Psoas muscle (tissue), 8 donors: Measurements from ENCODE around the gene EXOC3L4. TPM values are rescaled to one million over a fixed set of nuclear protein-coding genes. Genes with fewer than 3 reads are reported as not detected.
"Not testable (repeated sequence)": the region's sequence is repeated elsewhere in the genome, so short reads cannot be mapped to it uniquely, and the experiment has no call there.

Experiments
- ATAC-seq, 4 donors: fragments of 200-7000 bp; cut with Tn5 transposase; one replicate each; pipeline ENCODE4 v1.9.1; 2020; ENCODE audit warnings: moderate library complexity in 3 of 4, mild to moderate bottlenecking in 2 of 4
- DNase-seq, 2 donors: peaks; one replicate each; pipeline ENCODE4 v3.0.0-alpha.2; 2020
- H3K27ac ChIP-seq: fragments of 200-600 bp; one replicate; pipeline ENCODE4 v1.8.0; 2022
- H3K27me3 ChIP-seq, 3 donors: fragments of 200-600 bp in 1 of 3; one replicate each; pipeline versions ENCODE4 v1.6.1 to v1.8.0; 2013 to 2022; ENCODE audit warnings: low read length in 2 of 3, mild to moderate bottlenecking in 2 of 3, moderate library complexity in 1 of 3; ENCODE audit not compliant: insufficient read depth in 3 of 3
- H3K36me3 ChIP-seq, 2 donors: fragments of 200-600 bp in 1 of 2; one replicate each; pipeline versions ENCODE4 v1.6.1 to v1.8.0; 2013 to 2022; ENCODE audit warnings: low read depth in 1 of 2, mild to moderate bottlenecking in 1 of 2, moderate library complexity in 1 of 2; ENCODE audit not compliant: insufficient read depth in 1 of 2
- H3K4me1 ChIP-seq: fragments of 200-600 bp; one replicate; pipeline ENCODE4 v1.8.0; 2022
- H3K4me3 ChIP-seq: fragments of 200-600 bp; one replicate; pipeline ENCODE4 v1.8.0; 2022; ENCODE audit warnings: mild to moderate bottlenecking
- H3K9me3 ChIP-seq: fragments of 200-600 bp; one replicate; pipeline ENCODE4 v1.8.0; 2022
- CTCF ChIP-seq: fragments of 200-600 bp; IDR thresholded peaks from one replicate; pipeline ENCODE4 v1.8.0; 2022; ENCODE audit warnings: antibody characterized with exemption
- WGBS, 3 donors: extraction: QIAGEN DNeasy Blood & Tissue Kit; methylation state at CpG; one replicate each; pipeline versions ENCODE4 v1.1.6 to v1.1.7; 2013; 5-methylcytosine and 5-hydroxymethylcytosine counted together
- intact Hi-C, 2 donors: fragments of 100-400 bp; cut with DNase I; formaldehyde crosslinking; loops; one replicate each; pipeline versions ENCODE4 v1.11.0 to v1.14.2; 2022
- polyA plus RNA-seq, 3 donors: library from polyadenylated mRNA; stranded (reverse); fragments of 200-250 nt; gene quantifications; one replicate each; pipeline ENCODE4 v1.2.3, GENCODE V29; 2013
- total RNA-seq, 4 donors: library from RNA; stranded (reverse); fragmentation: NEBNext Ultra II Directional in 2 of 4; extraction: Animal tissue kit (Norgen Biotek cat#: 25700) in 2 of 4; gene quantifications; one replicate each; pipeline versions ENCODE4 v1.2.1 to v1.2.4, GENCODE V29; 2021 to 2023
- donor health status: healthy with polysubstance abuse.
- donor health status: DM: no; HTN: no; CAD: no; lungs with moderate emphysema.
- donor health status: Bipolar disorder and iron deficiency.
- donor health status: healthy.
- donor health status: DM: yes; HTN: yes; CAD: no.
- donor health status: DM: no; HTN: no; CAD: no.
- donor health status: DM: no; HTN: no; CAD: no.
- donor health status: DM: yes; HTN: yes; CAD: no.

The EXOC3L4 gene
- total and polyA plus RNA-seq, 7 donors = 0.12 to 0.33 (median 0.27) TPM; not detected in 3

DNA sequence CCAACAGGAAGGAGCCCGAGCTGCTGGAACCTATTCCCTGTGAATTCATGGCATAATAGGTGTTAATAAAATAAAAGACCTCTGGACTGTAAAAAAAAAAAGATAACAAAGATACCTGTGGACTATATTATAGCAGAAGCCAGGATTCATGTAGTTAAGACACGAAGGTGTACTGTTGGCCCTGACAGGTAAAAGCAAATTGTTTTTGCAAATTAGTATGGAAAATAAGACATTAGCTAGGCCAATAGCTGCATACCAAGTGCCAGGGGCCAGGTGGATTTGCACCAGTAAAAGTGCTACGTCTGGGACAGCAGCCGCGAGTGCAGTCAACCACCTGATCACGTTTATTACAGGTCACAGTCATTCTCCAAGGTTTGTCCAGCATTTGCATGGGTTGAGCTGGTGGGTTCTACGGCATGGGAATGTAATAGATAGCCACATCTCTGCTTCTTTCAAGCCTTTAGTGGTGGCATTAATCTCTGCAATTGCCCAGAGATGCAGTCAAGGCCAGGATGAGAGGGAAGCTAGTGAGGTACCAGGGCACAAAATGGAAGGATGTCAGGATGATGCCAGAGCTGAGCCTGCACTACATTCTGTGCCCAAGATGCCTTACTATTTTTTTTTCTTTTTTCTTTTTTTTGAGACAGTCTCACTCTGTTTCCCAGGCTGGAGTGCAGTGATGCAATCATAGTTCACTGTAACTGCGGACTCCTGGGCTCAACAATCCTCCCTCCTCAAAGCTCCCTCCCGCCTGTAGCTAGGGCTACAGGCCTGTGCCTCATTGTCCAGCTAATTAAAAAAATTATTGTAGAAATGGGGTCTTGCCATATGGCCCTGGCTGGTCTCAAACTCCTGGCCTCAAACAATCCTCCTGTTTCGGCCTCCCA lies 55.1 kb downstream of the EXOC3L4 start:
- Histone ChIP-seq H3K27ac (no peak overlapping the region), H3K4me1 (no peaks in the 10 kb centered on the region), H3K27me3 (no peaks in the 10 kb centered on the region), H3K36me3 (no peaks in the 10 kb centered on the region), H3K9me3 (no peaks in the 10 kb centered on the region), H3K4me3 (no peak overlapping the region)
- ATAC-seq (no peak), DNase-seq (no peak)
- 78 to 87% (median 79%) methylated on average over 10 of the region's 10 CpGs for WGBS, 3 donors
- intact Hi-C loops = no loop called here
- no peak for TF ChIP-seq CTCF

DNA sequence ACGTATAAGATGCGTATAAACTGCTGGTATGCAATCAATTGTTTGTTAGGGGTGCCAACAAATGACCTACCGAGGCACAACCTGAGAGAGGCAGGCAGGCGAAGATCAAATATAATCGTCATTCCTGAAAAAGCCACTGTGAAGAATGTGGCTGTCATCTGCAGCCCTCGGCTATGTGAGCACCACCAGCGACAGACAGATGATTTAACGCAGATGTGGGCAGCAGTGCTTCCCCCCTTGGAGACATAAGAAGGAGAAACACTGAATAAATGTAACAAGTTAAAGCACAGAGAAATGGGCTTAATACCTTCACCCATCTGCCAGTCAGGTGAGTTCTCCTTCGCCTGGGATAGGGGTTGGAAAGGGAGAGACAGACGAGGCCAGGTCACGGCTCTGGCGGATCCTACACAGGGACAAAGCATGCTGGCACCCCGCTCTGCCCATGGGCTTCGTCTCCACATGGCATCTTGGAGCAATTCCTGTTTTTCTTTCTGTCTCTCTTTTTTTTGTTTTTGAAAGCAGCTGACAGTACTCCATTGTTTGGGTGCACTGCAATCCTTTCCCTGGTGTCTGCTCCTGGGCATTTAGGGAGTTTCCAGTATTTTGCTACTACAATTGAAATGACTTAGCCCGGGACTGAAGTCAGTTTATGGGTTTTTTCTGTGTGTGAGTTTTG lies 56.9 kb downstream of the EXOC3L4 start:
- TF ChIP-seq CTCF = no peak
- Histone ChIP-seq H3K4me3 (no peak overlapping the region), H3K36me3 (no peaks in the 10 kb centered on the region), H3K27me3 (no peaks in the 10 kb centered on the region), H3K27ac (no peak overlapping the region), H3K4me1 (no peaks in the 10 kb centered on the region), H3K9me3 (no peaks in the 10 kb centered on the region)
- 48 to 74% (median 53%) methylated on average over 15 of the region's 15 CpGs for WGBS, 3 donors
- intact Hi-C loops = no loop called here
- ATAC-seq = no peak
- no peak for DNase-seq

GRCh38 chr14:103155010-103155409 lies 60.5 kb downstream of the EXOC3L4 start:
- no peak overlapping the region for H3K4me3 ChIP-seq
- 13 to 22% (median 19%) methylated on average over 6 of the region's 6 CpGs for WGBS, 3 donors
- ATAC-seq (peak; percentile 99 to 100 (median 100)), DNase-seq (peak; percentile 86 to 94)
- H3K36me3 ChIP-seq = no peaks in the 10 kb centered on the region
- no peak for TF ChIP-seq CTCF
- H3K27ac ChIP-seq = no peak overlapping the region
- H3K9me3 ChIP-seq = no peaks in the 10 kb centered on the region
- intact Hi-C loops = no loop called here
- no peaks in the 10 kb centered on the region for H3K27me3 ChIP-seq
- no peaks in the 10 kb centered on the region for H3K4me1 ChIP-seq

- peak in 3 of 4 donors; percentile 3 to 18 (median 17) for ATAC-seq
- H3K36me3 ChIP-seq, DNase-seq, H3K9me3 ChIP-seq, H3K27ac ChIP-seq, intact Hi-C loops, H3K4me3 ChIP-seq, H3K27me3 ChIP-seq, H3K4me1 ChIP-seq: not testable (repeated sequence)
- 67 to 71% (median 69%) methylated on average over 7 to 12 of the region's 12 CpGs for WGBS, 3 donors
Measured at GRCh38 chr14:103155416-103155815, 60.9 kb downstream of the EXOC3L4 start.

- peak in 3 of 4 donors; percentile 6 to 18 (median 14) for ATAC-seq
- Histone ChIP-seq H3K27ac (no peak overlapping the region), H3K9me3 (no peaks in the 10 kb centered on the region), H3K36me3 (no peaks in the 10 kb centered on the region), H3K4me1 (no peaks in the 10 kb centered on the region), H3K27me3 (no peaks in the 10 kb centered on the region), H3K4me3 (no peak overlapping the region)
- no peak for DNase-seq
- no peak for TF ChIP-seq CTCF
- intact Hi-C loops = no loop called here
- WGBS, 3 donors = 52 to 64% (median 63%) methylated on average over 9 of the region's 9 CpGs
Measured at GRCh38 chr14:103155826-103156394, 61.4 kb downstream of the EXOC3L4 start.
